Measurements from ENCODE around the gene STAM2. TPM values are rescaled to one million over a fixed set of nuclear protein-coding genes. Genes with fewer than 3 reads are reported as not detected.

The STAM2 gene
- total and polyA plus RNA-seq, 3 donors from 2014 or later: 35.7 to 47.6 (median 37.7) TPM

Small RNAs within 50 kb of the gene (small RNA-seq; reads per million reads assigned to genes)
- gene RPL30P2: 0 reads per million in 2 donors

Other genes starting within 250 kb of the STAM2 start
- 10 to 100 TPM; 82.2 to 83.8 TPM for gene CACNB4, start 76.7 kb downstream of the STAM2 start, total RNA-seq
- gene CACNB4, start 76.7 kb downstream of the STAM2 start, polyA plus RNA-seq (ENCODE audit: insufficient read depth, low read depth, low replicate concordance): 7.8 TPM
- 10 to 100 TPM; 16.8 to 19.8 TPM for gene FMNL2, start 159.4 kb upstream of the STAM2 start, total RNA-seq
- gene FMNL2, start 159.4 kb upstream of the STAM2 start, polyA plus RNA-seq (ENCODE audit: insufficient read depth, low read depth, low replicate concordance): 15.4 TPM